DMS53 treated with DMSO at 0.1 percent for 48 hours (cell line): ENCODE data around the gene C12orf75.
A peak's percentile ranks its signal among the peaks of the same experiment; 100 is the strongest.
"Not testable (repeated sequence)": the region's sequence is repeated elsewhere in the genome, so short reads cannot be mapped to it uniquely, and the experiment has no call there.

Source experiments
- DNase-seq: peaks from one replicate; lab custom pipeline; 2025; ENCODE audit not compliant: unreplicated experiment; lab: John Stamatoyannopoulos, UW

C12orf75 gene

DNA sequence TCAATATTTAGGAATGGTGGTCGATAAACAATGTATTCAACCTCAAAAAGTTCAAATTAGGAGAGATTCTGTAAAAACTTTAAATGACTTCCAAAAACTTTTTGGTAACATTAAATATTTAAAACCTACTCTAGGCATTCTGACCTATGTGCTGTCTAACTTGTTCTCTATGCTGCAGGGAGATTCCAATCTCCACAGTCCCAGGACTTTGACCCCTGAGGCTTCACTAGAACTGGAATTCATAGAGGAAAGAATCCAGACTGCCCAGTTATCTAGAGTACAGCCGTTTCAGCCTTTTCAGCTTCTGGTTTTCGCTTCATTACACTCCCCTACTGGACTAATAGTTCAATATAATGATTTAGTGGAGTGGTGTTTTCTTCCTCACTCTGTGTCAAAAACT is 21.1 kb upstream of the C12orf75 start:
- DNase-seq: not testable (repeated sequence)

- not testable (repeated sequence) for DNase-seq
These were observed 19.9 kb upstream of the C12orf75 start for GRCh38 chr12:105310476-105311085.

DNA sequence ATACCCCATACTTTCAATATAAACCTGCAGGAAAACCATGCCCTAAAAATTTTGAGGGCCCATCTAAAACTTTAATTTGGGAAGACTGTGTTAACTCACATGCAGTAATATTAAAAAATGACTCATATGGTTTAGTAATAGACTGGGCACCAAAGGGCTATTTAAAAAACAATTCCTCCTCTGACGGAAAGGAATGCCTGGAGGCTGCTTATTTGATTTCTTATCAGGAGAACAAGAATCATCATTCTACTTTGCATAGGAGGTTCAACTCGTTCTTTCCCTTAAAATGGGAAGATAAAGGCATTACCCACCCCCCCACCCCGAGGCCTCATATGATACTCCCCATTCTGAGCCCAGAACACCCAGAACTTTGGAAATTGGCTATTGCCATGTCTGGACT is 18.6 kb upstream of the C12orf75 start:
- DNase-seq: not testable (repeated sequence)

DNA sequence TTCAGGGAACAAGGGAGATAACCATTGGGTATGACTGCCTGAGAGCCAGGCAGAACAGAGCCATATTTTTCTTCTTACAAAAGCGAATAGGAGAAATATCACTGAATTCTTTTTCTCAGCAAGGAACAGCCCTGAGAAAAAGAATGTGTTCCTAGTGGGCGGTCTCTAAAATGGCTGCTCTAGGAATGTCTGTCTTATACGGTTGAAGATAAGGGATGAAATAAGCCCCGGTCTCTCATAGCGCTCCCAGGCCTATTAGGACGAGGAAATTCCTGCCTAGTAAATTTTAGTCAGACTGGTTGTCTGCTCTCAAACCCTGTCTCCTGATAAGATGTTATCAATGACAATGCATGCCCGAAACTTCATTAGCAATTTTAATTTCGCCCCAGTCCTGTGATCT is 16.7 kb upstream of the C12orf75 start:
- not testable (repeated sequence) for DNase-seq

GRCh38 chr12:105315130-105315529 is 15.4 kb upstream of the C12orf75 start:
- no peak for DNase-seq

- no peak for DNase-seq
These were observed 14.8 kb upstream of the C12orf75 start for GRCh38 chr12:105315726-105316125.

- no peak for DNase-seq
These were observed 13.3 kb upstream of the C12orf75 start for GRCh38 chr12:105316931-105317852.

DNA sequence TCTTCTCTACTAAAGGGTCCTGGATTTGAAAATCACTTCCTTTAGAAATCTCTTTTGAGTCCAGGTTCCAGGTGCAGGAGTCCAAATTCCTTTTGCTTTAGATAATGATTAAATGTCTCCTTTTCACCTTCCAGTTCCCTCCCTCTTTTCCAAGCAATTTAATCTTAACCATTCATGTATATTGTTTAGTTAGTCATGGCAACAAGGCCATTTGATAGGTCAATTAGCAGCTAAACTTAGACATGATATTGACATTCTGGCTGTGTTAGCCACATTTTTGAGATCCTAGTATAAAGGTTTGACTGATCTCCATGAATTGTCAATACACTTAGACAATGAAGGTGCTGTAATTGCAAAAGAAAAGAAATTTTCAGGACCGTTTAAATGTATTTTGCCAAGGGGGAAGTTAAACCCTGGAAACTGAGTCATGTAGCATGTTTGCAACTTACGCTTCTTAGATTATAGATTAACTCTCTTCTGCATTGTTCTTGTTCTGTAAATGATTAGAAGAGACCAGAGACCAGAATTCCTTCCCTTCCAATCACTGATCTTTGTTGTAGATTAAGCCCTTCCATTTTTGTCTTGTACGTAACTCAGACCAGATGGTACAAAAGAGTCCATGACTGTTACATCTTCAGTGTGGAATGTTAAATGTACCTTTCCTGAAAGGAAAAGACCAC is 12.4 kb upstream of the C12orf75 start:
- DNase-seq: peak; percentile 30

- no peak for DNase-seq
These were observed 11.6 kb upstream of the C12orf75 start for GRCh38 chr12:105318651-105319483.

- DNase-seq: no peak
These were observed 10.7 kb upstream of the C12orf75 start for GRCh38 chr12:105319691-105320209.

GRCh38 chr12:105321125-105321524 is 9.4 kb upstream of the C12orf75 start:
- DNase-seq: no peak

DNA sequence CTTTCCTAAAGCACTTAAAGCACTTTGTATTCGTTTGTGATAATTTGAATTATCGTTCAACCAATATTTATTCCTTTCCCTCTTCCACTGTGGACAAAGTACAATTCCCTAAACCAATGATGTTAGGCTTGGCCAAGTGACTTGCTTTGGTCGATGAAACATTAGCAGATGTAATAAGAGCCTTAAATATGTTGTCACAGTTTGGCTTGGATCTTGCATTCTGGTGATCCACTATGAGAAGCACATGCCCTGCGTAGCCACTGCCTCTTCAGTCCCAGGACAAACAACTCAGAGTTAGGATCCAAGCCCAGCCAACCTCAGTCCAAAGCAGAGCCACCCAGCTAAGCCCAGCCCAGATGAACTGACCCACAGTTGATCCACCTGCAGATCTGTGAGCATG is 8.4 kb upstream of the C12orf75 start:
- no peak for DNase-seq

DNA sequence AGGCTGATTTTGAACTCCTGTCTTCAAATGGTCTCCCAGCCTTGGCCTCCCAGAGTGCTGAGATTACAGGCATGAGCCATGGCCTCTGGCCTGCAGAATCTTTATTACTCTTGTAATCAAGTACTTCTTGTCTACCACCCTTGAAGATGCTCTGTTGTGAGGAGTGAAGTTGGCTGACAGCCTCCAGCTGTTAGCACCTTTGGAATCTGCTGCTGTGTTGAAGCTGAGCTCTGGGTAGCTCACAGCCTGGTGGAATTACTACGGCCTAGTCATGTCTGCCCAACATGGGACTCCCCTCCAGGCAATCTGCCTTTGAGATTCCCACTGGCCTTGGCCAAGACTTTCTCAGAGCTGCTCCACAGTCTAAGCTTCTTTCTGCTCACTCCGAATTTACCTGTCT is 5.8 kb upstream of the C12orf75 start:
- DNase-seq: no peak

DNA sequence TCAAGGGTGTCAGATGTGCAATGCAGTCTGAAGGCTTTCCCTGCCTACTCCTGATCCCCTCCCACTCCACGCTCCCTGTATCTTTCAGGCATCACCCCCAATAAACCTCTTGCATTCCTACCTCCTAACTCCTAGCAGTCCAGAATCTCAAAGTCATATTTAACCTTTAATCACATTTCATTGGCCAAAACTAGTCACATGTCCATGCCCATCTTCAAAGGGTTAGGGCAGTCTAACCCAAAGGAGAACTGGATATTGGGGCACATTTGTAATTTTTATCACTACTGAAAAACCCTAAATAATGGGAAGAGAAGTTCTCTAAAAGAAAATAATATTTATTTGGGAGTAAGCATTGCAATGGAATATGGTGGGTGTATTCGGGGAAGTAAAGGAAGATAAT is 5.4 kb upstream of the C12orf75 start:
- no peak for DNase-seq

DNA sequence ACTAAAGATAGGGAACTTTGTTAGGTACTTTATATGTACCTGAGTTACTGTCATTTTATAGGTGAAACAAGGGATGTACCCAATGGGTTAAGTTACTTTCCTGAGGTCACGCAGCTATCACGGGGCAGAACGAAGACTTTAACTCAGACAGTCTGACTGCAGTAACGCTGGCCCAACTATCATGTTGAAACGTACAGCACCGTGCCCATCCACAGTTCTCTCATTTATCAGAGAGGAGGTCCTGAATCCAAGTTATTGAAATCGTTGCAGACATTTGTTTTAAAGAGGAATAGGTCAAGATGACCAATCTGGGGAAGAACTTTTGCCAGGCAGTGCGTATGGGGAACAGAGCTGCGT is 587 bp upstream of the C12orf75 start:
- DNase-seq: no peak

DNA sequence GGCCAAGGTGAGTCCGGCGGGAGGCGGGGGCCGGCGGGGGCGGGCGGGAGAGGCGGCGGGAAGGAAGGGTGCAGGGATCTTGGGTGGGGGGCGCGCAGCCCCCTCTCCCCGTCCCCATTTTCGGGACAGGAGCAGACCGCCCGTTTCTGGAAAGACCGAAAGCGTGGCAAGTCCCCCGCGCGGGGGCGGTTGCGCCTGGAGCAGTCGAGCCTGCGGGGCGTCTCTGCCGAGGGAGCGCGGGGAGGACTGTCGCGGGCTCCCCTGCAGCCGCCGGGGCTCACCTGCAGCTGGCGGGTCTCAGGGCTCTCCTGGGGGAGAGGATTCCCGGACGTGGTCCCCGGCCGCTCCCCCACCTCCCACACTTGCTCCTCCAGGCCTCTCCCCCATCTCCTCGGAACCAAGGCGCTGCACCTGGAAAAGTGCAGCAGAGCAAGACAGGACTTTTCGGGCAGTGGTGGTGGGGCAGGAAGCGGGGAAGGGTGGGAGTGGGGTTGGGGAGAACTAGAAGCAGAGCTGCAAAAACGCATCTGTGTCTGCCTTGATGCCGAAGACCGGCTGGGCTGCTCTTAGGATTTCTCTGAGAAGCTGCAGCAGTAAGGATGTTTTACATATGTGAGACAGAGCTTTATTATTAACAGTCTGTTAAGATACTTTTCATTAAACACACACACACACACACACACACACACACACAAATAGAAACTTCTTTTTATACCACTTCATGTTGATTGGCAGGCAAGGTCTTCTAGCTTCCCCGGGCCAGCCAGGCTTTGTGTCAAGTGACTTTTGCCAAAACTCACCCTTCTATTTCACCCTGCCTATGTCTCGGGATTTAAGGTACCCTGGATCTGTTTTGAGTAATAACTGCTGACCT is 677 bp downstream of the C12orf75 start:
- no peak for DNase-seq

- DNase-seq: no peak
These were observed 1.3 kb downstream of the C12orf75 start for GRCh38 chr12:105331805-105332251.

GRCh38 chr12:105332286-105332685 is 1.8 kb downstream of the C12orf75 start:
- DNase-seq: not testable (repeated sequence)

GRCh38 chr12:105332925-105333324 is 2.4 kb downstream of the C12orf75 start:
- no peak for DNase-seq

- no peak for DNase-seq
These were observed 3.5 kb downstream of the C12orf75 start for GRCh38 chr12:105334001-105334400.
